LNCAP (cell line): Measurements from ENCODE around the gene ERMAP.

Source experiments
- TF ChIP-seq, protein P1 (sequence below): fragments of 450-650 bp; IDR thresholded peaks from 2 replicates; pipeline ENCODE4 v1.5.1; 2017; ENCODE audit warnings: mild to moderate bottlenecking

Gene ERMAP

DNA sequence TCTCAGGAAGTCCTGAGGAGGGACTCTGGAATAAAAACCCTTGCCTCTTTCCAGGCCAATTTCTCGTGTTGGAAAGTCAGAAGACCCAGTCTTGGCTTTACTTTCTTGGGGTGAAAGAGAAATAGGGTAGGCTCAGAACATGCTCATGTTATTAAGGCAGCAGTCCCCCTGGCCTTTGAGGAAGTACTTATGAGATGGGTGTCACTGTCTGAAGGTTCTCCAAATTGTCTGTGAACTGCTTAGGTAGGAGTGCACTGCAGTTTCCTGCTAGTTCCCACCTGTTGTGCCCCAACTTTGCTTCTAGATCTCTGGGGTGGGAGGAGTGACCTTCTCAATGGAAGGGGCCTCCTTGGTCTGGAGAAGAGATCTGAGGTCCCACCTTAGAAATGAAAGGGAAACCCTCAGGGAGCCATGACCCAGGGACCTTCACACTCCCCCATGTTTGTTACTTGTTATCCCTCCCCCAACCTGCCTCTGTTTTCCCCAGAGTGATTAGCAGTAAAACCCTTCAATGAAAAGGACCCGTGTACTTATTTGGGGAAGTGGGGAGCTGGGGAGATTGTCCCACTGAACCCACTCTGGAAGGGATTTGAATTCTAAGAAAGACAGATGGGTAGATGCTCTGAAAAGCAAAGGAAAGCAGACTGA, 35.2 kb downstream of the ERMAP start:
- TF ChIP-seq, protein P1, sequence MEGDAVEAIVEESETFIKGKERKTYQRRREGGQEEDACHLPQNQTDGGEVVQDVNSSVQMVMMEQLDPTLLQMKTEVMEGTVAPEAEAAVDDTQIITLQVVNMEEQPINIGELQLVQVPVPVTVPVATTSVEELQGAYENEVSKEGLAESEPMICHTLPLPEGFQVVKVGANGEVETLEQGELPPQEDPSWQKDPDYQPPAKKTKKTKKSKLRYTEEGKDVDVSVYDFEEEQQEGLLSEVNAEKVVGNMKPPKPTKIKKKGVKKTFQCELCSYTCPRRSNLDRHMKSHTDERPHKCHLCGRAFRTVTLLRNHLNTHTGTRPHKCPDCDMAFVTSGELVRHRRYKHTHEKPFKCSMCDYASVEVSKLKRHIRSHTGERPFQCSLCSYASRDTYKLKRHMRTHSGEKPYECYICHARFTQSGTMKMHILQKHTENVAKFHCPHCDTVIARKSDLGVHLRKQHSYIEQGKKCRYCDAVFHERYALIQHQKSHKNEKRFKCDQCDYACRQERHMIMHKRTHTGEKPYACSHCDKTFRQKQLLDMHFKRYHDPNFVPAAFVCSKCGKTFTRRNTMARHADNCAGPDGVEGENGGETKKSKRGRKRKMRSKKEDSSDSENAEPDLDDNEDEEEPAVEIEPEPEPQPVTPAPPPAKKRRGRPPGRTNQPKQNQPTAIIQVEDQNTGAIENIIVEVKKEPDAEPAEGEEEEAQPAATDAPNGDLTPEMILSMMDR: no peak

DNA sequence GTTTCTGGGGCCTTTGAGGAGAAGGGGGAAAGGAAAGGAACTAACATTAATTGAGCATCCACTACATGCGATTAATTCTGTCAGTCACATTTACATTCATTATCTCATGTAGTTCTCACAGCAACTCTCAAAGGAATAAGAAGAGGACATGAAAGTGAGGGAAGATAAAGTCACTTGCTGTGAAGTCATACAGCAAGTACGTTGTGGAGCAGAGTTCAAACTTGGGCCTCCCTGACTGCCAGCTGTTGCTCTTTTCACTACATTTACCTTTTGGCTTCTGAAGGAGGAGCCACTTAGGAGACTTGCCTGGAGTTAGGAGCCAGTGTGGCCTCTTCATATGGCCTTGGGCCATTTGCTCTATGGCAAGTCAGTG, 35.7 kb downstream of the ERMAP start:
- TF ChIP-seq, protein P1: no peak

DNA sequence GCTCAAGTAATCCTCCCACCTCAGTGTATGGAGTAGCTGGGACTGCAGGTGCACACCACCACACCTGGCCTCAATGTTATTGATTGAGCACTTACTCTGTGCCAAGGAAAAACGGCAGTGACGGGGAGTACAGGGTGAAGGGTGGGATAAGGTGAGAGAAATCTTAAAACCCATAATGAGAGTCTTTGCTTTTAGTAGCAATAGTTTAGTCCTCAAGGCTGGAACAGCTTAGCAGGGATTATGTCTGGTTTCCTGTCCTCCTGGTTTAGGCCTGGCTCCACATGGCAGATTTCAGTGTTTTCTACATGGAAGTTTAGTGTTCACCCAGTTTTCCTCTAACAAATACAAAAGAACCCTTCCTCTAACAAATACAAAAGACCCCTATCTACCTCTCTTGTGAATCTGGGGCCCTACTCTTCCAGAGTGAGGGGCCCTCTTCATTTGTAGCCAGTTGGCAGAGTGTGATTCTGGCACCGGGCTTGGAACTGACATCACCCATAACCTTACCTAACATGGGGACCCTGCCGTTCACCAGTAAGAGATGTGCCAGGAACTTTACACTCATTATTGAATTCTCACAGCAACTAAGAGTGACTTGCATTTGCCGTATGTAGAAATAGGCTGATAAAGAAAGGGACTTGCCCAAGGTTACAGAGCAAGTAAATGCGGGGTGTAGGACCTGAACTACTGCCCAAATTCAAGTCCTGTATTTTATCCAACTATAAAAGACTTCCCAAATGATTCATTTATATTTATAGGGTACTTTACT, 36.4 kb downstream of the ERMAP start:
- TF ChIP-seq, protein P1: no peak

DNA sequence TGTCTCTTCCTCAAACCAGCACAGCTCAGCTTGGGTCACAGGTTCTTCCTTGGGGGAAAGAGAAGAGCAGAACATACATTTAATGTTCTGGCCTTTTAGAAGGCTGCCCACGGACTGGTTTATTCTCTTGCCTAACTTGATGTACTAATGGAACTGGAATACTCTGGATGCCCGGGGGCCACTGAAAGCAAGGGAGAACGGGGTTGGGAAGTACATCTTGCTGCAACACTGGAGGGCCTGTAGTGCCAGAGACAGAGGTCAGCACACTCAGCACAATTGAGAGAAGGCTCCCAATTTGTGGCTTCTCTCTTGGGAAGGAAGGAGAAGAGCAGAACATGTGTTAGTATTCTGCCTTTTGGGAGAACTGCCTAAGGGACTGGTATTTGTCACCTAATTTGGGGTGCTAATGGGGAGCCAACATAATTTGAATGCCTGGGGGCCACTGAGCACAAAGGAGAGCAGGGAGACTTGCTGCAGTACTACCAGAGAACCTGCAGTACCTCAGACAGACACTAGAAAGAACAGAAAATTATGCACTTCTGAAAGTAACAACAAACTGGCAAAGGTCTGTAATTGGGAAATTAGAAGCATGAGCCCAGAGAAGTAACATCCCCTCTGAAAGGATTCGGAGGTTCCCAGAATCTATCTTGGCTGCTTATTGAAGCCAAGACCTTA, 43.6 kb downstream of the ERMAP start:
- TF ChIP-seq, protein P1: no peak

DNA sequence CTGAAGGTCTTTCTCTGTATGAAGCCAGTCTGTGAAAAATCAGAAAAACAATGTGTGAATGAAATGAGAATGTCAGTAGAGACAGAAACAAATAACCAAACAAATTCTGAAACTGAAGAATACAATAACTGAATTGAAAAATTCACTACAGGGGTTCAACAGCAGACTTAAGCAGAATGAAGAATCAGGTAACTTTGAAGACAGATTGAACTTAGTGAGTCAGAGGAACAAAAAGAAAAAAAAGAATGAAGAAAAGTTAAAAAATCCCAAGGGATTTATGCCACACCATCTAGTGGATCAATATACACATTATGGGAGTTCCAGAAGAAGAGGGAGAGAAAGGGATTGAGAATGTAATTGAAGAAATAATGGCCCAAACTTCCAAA, 44.1 kb downstream of the ERMAP start:
- TF ChIP-seq, protein P1: no peak

DNA sequence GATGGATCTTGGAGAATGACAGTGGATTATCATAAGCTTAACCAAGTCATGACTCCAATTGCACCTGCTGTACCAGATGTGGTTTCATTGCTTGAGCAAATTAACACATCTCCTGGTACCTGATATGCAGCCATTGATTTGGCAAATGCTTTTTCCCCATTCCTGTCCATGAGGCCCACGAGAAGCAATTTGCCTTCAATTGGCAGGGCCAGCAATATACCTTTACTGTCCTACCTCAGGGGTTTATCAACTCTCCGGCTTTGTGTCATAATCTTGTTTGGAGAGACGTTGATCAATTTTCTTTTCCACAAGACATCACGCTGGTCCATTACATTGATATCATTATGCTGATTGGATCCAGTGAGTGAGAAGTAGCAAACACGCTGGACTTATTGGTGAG, 49.6 kb downstream of the ERMAP start:
- TF ChIP-seq, protein P1: no peak

DNA sequence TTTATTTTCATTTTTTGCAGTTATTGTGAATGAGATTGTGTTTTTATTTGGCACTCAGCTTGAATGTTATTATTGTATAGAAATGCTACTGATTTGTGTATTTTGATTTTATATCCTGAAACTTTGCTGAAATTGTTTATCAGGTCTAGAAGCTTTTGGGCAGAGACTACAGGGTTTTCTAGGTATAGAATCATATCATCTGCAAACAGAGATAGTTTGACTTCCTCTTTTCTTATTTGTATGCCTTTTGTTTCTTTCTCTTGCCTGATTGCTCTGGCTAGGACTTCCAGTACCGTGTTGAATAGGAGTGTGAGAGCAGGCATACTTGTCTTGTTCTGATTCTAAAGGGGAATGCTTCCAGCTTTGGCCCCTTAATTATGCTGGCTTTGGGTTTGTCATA, 56.7 kb downstream of the ERMAP start:
- TF ChIP-seq, protein P1: no peak
